IMR-90 (cell line): ENCODE data around the gene ACOX3. TPM values are rescaled to one million over a fixed set of nuclear protein-coding genes. Genes with fewer than 3 reads are reported as not detected.

Experiments used
- ATAC-seq: fragments of 200-7000 bp; cut with Tn5 transposase; 2 replicates; pipeline ENCODE4 v1.9.1; 2020; ENCODE audit warnings: low read depth, mild to moderate bottlenecking, moderate library complexity
- BruUV-seq: library from RNA; stranded (reverse); fragments of 400-500 nt; replicated peaks from 2 replicates; lab custom pipeline; 2021; lab: Mats Ljungman, UMichigan
- CTCF ChIA-PET: fragments of 300-600 bp; formaldehyde crosslinking; extraction: SDS; loops from one replicate; lab custom pipeline; 2021; ENCODE audit warnings: antibody characterized with exemption; lab: Yijun Ruan, JAX
- POLR2A ChIA-PET: fragments of 300-600 bp; sonication (Branson Sonifier 250); formaldehyde crosslinking; loops from one replicate; lab custom pipeline; 2022; ENCODE audit warnings: antibody characterized with exemption; ENCODE audit not compliant: unreplicated experiment; lab: Charles Lee
- DNase-seq: peaks from one replicate; pipeline ENCODE4 v3.0.0; 2013
- H2AFZ ChIP-seq: replicated peaks from 2 replicates; pipeline ENCODE3; 2013; ENCODE audit warnings: low read length, mild to moderate bottlenecking; ENCODE audit not compliant: poor library complexity
- H2AK5ac ChIP-seq: 2 replicates; pipeline ENCODE4 v1.6.1; 2013; ENCODE audit warnings: low read depth, low read length, inconsistent platforms
- H2AK9ac ChIP-seq: replicated peaks from 2 replicates; pipeline ENCODE3; 2013; ENCODE audit warnings: mild to moderate bottlenecking, low read depth, low read length, moderate library complexity; ENCODE audit not compliant: poor library complexity
- H2BK120ac ChIP-seq: 2 replicates; pipeline ENCODE4 v1.6.1; 2013; ENCODE audit warnings: low read depth, low read length, inconsistent platforms
- H2BK15ac ChIP-seq: 3 replicates; pipeline ENCODE4 v1.6.1; 2013; ENCODE audit warnings: low read depth, low read length, inconsistent platforms
- H2BK20ac ChIP-seq: 2 replicates; pipeline ENCODE4 v1.6.1; 2013; ENCODE audit warnings: low read depth, mild to moderate bottlenecking, inconsistent platforms, low read length, moderate library complexity
- H2BK5ac ChIP-seq: 2 replicates; pipeline ENCODE4 v1.6.1; 2013; ENCODE audit warnings: mild to moderate bottlenecking, low read depth, low read length, inconsistent platforms; ENCODE audit not compliant: poor library complexity, severe bottlenecking
- H3K14ac ChIP-seq: replicated peaks from 2 replicates; pipeline ENCODE4 v1.6.1; 2013; ENCODE audit warnings: low read depth, low read length, inconsistent platforms
- H3K18ac ChIP-seq: 2 replicates; pipeline ENCODE4 v1.6.1; 2013; ENCODE audit warnings: low read depth, low read length, control low read depth
- H3K23ac ChIP-seq: 2 replicates; pipeline ENCODE4 v1.6.1; 2013; ENCODE audit warnings: low read depth, low read length, inconsistent platforms
- H3K27ac ChIP-seq: 2 replicates; pipeline ENCODE4 v1.5.1; 2013; ENCODE audit warnings: mild to moderate bottlenecking, control low read depth, low read length; ENCODE audit not compliant: insufficient read depth
- H3K27me3 ChIP-seq: 2 replicates; pipeline ENCODE4 v1.6.1; 2013; ENCODE audit warnings: low read length; ENCODE audit not compliant: control insufficient read depth, insufficient read depth
- H3K36me3 ChIP-seq: 2 replicates; pipeline ENCODE4 v1.6.1; 2013; ENCODE audit warnings: low read length, mixed read lengths; ENCODE audit not compliant: control insufficient read depth, insufficient read depth
- H3K4ac ChIP-seq: 2 replicates; pipeline ENCODE4 v1.6.1; 2013; ENCODE audit warnings: low read depth, low read length, inconsistent platforms
- H3K4me1 ChIP-seq: 2 replicates; pipeline ENCODE4 v1.6.1; 2013; ENCODE audit warnings: low read length, mixed read lengths; ENCODE audit not compliant: control insufficient read depth, insufficient read depth
- H3K4me2 ChIP-seq: 2 replicates; pipeline ENCODE4 v1.6.1; 2013; ENCODE audit warnings: low read depth, mild to moderate bottlenecking, control low read depth, low read length, moderate library complexity
- H3K4me3 ChIP-seq: 2 replicates; pipeline ENCODE4 v1.5.1; 2013; ENCODE audit warnings: low read depth, mild to moderate bottlenecking, control low read depth, low read length, moderate library complexity; ENCODE audit not compliant: insufficient read depth
- H3K56ac ChIP-seq: 2 replicates; pipeline ENCODE4 v1.6.1; 2013; ENCODE audit warnings: low read length, inconsistent platforms; ENCODE audit not compliant: insufficient read depth; ENCODE audit errors: extremely low read depth
- H3K79me1 ChIP-seq, 2 experiments: 2 replicates each; pipeline ENCODE4 v1.6.1; 2013; ENCODE audit warnings: low read length in 2 of 2, inconsistent platforms in 1 of 2, low read depth in 1 of 2
- H3K9ac ChIP-seq: 2 replicates; pipeline ENCODE4 v1.6.1; 2013; ENCODE audit warnings: low read depth, low read length, control low read depth
- H3K9me1 ChIP-seq: 2 replicates; pipeline ENCODE4 v1.6.1; 2013; ENCODE audit warnings: low read length, inconsistent platforms; ENCODE audit not compliant: insufficient read depth
- H3K9me3 ChIP-seq: 2 replicates; pipeline ENCODE4 v1.6.1; 2013; ENCODE audit warnings: low read length; ENCODE audit not compliant: control insufficient read depth, insufficient read depth
- H4K20me1 ChIP-seq: 2 replicates; pipeline ENCODE4 v1.6.1; 2013; ENCODE audit warnings: low read length, inconsistent platforms; ENCODE audit not compliant: insufficient read depth
- H4K5ac ChIP-seq: 2 replicates; pipeline ENCODE4 v1.6.1; 2013; ENCODE audit warnings: mild to moderate bottlenecking, low read depth, low read length, control low read depth
- H4K8ac ChIP-seq, 2 experiments: 2 replicates each; pipeline ENCODE4 v1.6.1; 2013; ENCODE audit warnings: low read depth in 2 of 2, low read length in 2 of 2, control low read depth in 1 of 2, inconsistent platforms in 1 of 2
- H4K91ac ChIP-seq: 2 replicates; pipeline ENCODE4 v1.6.1; 2013; ENCODE audit warnings: low read depth, low read length, inconsistent platforms; ENCODE audit not compliant: insufficient read depth
- BHLHE40 ChIP-seq: fragments of 150-350 bp; IDR thresholded peaks from 2 replicates; pipeline ENCODE4 v1.6.1; 2016; ENCODE audit warnings: mild to moderate bottlenecking, low read depth, low read length
- ELK1 ChIP-seq: fragments of 150-350 bp; IDR thresholded peaks from 2 replicates; pipeline ENCODE4 v1.6.1; 2016; ENCODE audit warnings: low read depth, mild to moderate bottlenecking, low read length, moderate library complexity, borderline replicate concordance
- FOS ChIP-seq: fragments of 150-350 bp; IDR thresholded peaks from 2 replicates; pipeline ENCODE4 v1.6.1; 2016; ENCODE audit warnings: low read depth, low read length
- MAFK ChIP-seq: IDR thresholded peaks from 2 replicates; pipeline ENCODE4 v1.6.1; 2012; ENCODE audit warnings: low read depth, low read length, improper control_type of control experiment
- MXI1 ChIP-seq: IDR thresholded peaks from 2 replicates; pipeline ENCODE4 v1.6.1; 2012; ENCODE audit warnings: low read depth, mild to moderate bottlenecking, low read length, moderate library complexity, borderline replicate concordance
- NFE2L2 ChIP-seq: fragments of 150-350 bp; IDR thresholded peaks from 2 replicates; pipeline ENCODE4 v1.6.1; 2016; ENCODE audit warnings: low read depth, mild to moderate bottlenecking, low read length
- POLR2A ChIP-seq: IDR thresholded peaks from 2 replicates; pipeline ENCODE4 v1.6.1; 2012; ENCODE audit warnings: mild to moderate bottlenecking, low read depth, low read length
- RCOR1 ChIP-seq: IDR thresholded peaks from 2 replicates; pipeline ENCODE4 v1.6.1; 2012; ENCODE audit warnings: mild to moderate bottlenecking, low read length, improper control_type of control experiment; ENCODE audit not compliant: insufficient replicate concordance
- RFX5 ChIP-seq: IDR thresholded peaks from 2 replicates; pipeline ENCODE4 v1.8.0; 2012; ENCODE audit warnings: low read depth, mild to moderate bottlenecking, low read length, moderate library complexity
- USF2 ChIP-seq: fragments of 150-350 bp; IDR thresholded peaks from 2 replicates; pipeline ENCODE4 v1.6.1; 2017; ENCODE audit warnings: mild to moderate bottlenecking, antibody characterized with exemption, low read length, low read depth
- WGBS, 2 experiments: methylation state at CpG; one replicate each; pipeline versions ENCODE4 v1.1.5 to v1.1.7; 2013; ENCODE audit warnings: missing lambda C conversion rate in 2 of 2; ENCODE audit not compliant: insufficient read length in 1 of 2; ENCODE audit errors: extremely low coverage in 2 of 2; 5-methylcytosine and 5-hydroxymethylcytosine counted together
- dilution Hi-C: fragments of 300-500 bp; cut with HindIII; formaldehyde crosslinking; loops from one replicate; pipeline ENCODE4 v1.14.3; 2018; ENCODE audit warnings: low sequenced_read_pairs; ENCODE audit not compliant: unreplicated experiment
- in situ Hi-C: fragments of 300-500 bp; cut with MboI; formaldehyde crosslinking; loops from 3 replicates; pipeline ENCODE4 v1.14.3; 2019; ENCODE audit warnings: low sequenced_read_pairs, inconsistent platforms, mixed read lengths
- intact Hi-C: fragments of 100-400 bp; cut with micrococcal nuclease; formaldehyde crosslinking; loops from 2 replicates; pipeline ENCODE4 v1.10.0; 2022
- polyA plus RNA-seq, 3 experiments: library from polyadenylated mRNA; depleted of rRNA; stranded (reverse); fragments of >200 nt; gene quantifications; 2 replicates each; pipeline ENCODE4 v1.2.3, GENCODE V29; 2012; ENCODE audit warnings: low replicate concordance in 1 of 3
- total RNA-seq: library from RNA; depleted of rRNA; stranded (reverse); fragments of >200 nt; gene quantifications from 2 replicates; pipeline ENCODE4 v1.2.3, GENCODE V29; 2012

ACOX3 gene
- total and polyA plus RNA-seq, 2 of the 4 experiments (the other 2 are of a cell fraction) = 15.2 to 25.8 TPM

GRCh38 chr4:8411351-8412180 lies 29.0 kb downstream of the ACOX3 start:
- Histone ChIP-seq H3K4me3 (no peak overlapping the region), H3K14ac (no peak overlapping the region), H3K4me1 (no peaks in the 10 kb centered on the region), H2AK9ac (no peak overlapping the region), H2AFZ (no peak overlapping the region), H3K79me1 (peaks cover 0 to 12% of the 10 kb centered on the region in 2 experiments; a peak in 2 of 4 replicates), H3K27me3 (no peaks in the 10 kb centered on the region), H3K36me3 (peaks cover 35% of the 10 kb centered on the region), H2BK15ac (no peak overlapping the region), H3K4me2 (no peak overlapping the region), H4K5ac (no peak overlapping the region), H3K23ac (no peak overlapping the region), H4K91ac (no peak overlapping the region), H4K20me1 (no peaks in the 10 kb centered on the region; the same call in 1 of the 2 replicates), H2AK5ac (no peak overlapping the region), H3K18ac (no peak overlapping the region), H3K9ac (no peak overlapping the region), H4K8ac (no peak overlapping the region), H3K27ac (no peak overlapping the region), H3K9me3 (no peaks in the 10 kb centered on the region), H2BK120ac (no peak overlapping the region), H3K9me1 (peaks cover 3% of the 10 kb centered on the region; the same call in 1 of the 2 replicates), H3K56ac (no peak overlapping the region), H3K4ac (no peak overlapping the region), H2BK5ac (no peak overlapping the region), H2BK20ac (no peak overlapping the region)
- no peak for DNase-seq
- BruUV-seq = no TSS peak
- in situ Hi-C loops (no loop called here), intact Hi-C loops (no loop called here), dilution Hi-C loops (no loop called here)
- TF ChIP-seq NFE2L2 (no peak), POLR2A (no peak), RFX5 (no peak), RCOR1 (no peak), BHLHE40 (no peak), MXI1 (no peak), ELK1 (no peak), USF2 (no peak), MAFK (no peak), FOS (no peak)
- no peak for ATAC-seq
- ChIA-PET POLR2A (no interaction called here), CTCF (interaction anchor here (1.0 to 2.0 kb wide), 2 partner anchors 169 to 235 kb away, joined by 3 to 6 read pairs; no protein-coding TSS in a partner anchor)
- WGBS, 2 experiments = 91% methylated on average over 7 of the region's 13 CpGs; no CpG with 5 or more reads in 1 of the 2 experiments
